Peyer's patch (tissue), 4 donors: ENCODE measurements around the gene CAGE1.

Experiments
- POLR2A ChIP-seq, 2 donors: fragments of 450-650 bp; IDR thresholded peaks; one replicate each; pipeline ENCODE4 v1.5.1; 2017; ENCODE audit warnings: antibody characterized with exemption in 2 of 2, mild to moderate bottlenecking in 2 of 2, moderate library complexity in 2 of 2
- TF ChIP-seq, protein P1 (sequence below), 6 experiments: fragments of 450-650 bp in 4 of 6; fragments of 200-600 bp in 2 of 6; sonication (generic) in 1 of 6; IDR thresholded peaks; one replicate each; pipeline ENCODE4 v1.5.1; 2017 to 2019; ENCODE audit warnings: antibody characterized with exemption in 6 of 6, mild to moderate bottlenecking in 3 of 6, moderate library complexity in 1 of 6

DNA sequence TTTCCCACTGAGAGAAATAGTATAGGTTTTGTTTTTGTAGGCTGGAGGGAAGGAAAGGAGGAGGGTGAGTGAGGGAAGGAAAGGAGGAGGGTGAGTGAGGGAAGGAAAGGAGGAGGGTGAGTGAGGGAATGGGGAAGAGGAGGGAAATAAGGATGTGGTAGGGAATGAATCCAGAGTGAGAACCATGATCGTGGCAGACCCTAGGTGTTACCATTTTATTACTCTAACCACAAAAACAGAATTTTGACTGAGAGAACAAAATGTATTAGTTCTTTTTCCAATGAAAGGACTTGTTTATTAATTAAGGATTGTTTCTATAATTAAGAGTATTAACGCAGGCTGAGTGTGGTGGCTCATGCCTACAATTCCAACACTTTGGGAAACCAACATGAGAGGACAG, 92.9 kb downstream of the CAGE1 start:
- TF ChIP-seq, protein P1, sequence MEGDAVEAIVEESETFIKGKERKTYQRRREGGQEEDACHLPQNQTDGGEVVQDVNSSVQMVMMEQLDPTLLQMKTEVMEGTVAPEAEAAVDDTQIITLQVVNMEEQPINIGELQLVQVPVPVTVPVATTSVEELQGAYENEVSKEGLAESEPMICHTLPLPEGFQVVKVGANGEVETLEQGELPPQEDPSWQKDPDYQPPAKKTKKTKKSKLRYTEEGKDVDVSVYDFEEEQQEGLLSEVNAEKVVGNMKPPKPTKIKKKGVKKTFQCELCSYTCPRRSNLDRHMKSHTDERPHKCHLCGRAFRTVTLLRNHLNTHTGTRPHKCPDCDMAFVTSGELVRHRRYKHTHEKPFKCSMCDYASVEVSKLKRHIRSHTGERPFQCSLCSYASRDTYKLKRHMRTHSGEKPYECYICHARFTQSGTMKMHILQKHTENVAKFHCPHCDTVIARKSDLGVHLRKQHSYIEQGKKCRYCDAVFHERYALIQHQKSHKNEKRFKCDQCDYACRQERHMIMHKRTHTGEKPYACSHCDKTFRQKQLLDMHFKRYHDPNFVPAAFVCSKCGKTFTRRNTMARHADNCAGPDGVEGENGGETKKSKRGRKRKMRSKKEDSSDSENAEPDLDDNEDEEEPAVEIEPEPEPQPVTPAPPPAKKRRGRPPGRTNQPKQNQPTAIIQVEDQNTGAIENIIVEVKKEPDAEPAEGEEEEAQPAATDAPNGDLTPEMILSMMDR (IDR thresholded peaks at IDR 0.05) = no peak
- TF ChIP-seq POLR2A (IDR thresholded peaks at IDR 0.05) = no peak
